DND-41 (cell line): Measurements from ENCODE around the gene ADGRF5.

ENCODE experiments used
- ATAC-seq: fragments of 200-7000 bp; cut with Tn5 transposase; 3 replicates; pipeline ENCODE4 v1.9.1; 2021; ENCODE audit warnings: low read depth; ENCODE audit not compliant: insufficient read depth
- DNase-seq: peaks from one replicate; pipeline ENCODE4 v3.0.0-alpha.2; 2020
- H2AFZ ChIP-seq: 2 replicates; pipeline ENCODE4 v1.6.0; 2012; ENCODE audit warnings: low read depth, low read length
- H3K27ac ChIP-seq: 2 replicates; pipeline ENCODE4 v1.5.1; 2012; ENCODE audit warnings: low read length, inconsistent platforms
- H3K27me3 ChIP-seq: fragments of 200-600 bp; sonication (generic); 2 replicates; pipeline ENCODE4 v1.6.0; 2012; ENCODE audit warnings: low read length, mild to moderate bottlenecking, inconsistent platforms; ENCODE audit not compliant: insufficient read depth, poor library complexity
- H3K36me3 ChIP-seq: 2 replicates; pipeline ENCODE4 v1.5.1; 2012; ENCODE audit warnings: low read length, inconsistent platforms; ENCODE audit not compliant: insufficient read depth
- H3K4me1 ChIP-seq: 2 replicates; pipeline ENCODE4 v1.5.1; 2012; ENCODE audit warnings: mild to moderate bottlenecking, low read length; ENCODE audit not compliant: insufficient read depth
- H3K4me2 ChIP-seq: 2 replicates; pipeline ENCODE4 v1.6.0; 2012; ENCODE audit warnings: mild to moderate bottlenecking, moderate library complexity, low read length, inconsistent platforms; ENCODE audit not compliant: insufficient read depth
- H3K4me3 ChIP-seq, 2 experiments: fragments of 200-600 bp in 1 of 2; shearing (Covaris generic) in 1 of 2; 2 replicates each; pipeline ENCODE4 v1.5.1; 2012 to 2016; ENCODE audit warnings: inconsistent platforms in 2 of 2, low read length in 2 of 2, mild to moderate bottlenecking in 2 of 2, low read depth in 1 of 2, moderate library complexity in 1 of 2
- H3K79me2 ChIP-seq: 2 replicates; pipeline ENCODE4 v1.6.0; 2012; ENCODE audit warnings: low read length, inconsistent platforms; ENCODE audit not compliant: insufficient read depth
- H3K9ac ChIP-seq: 2 replicates; pipeline ENCODE4 v1.6.0; 2012; ENCODE audit warnings: low read depth, mild to moderate bottlenecking, inconsistent platforms, low read length, moderate library complexity
- H3K9me3 ChIP-seq: 2 replicates; pipeline ENCODE4 v1.5.1; 2012; ENCODE audit warnings: low read length, moderate library complexity, mild to moderate bottlenecking, inconsistent platforms; ENCODE audit not compliant: insufficient read depth, severe bottlenecking
- H4K20me1 ChIP-seq: 2 replicates; pipeline ENCODE4 v1.6.0; 2012; ENCODE audit warnings: low read length; ENCODE audit not compliant: insufficient read depth
- EZH2 ChIP-seq: IDR thresholded peaks from 3 replicates; pipeline ENCODE4 v1.6.1; 2012; ENCODE audit warnings: borderline replicate concordance, low read depth, mild to moderate bottlenecking, moderate library complexity, low read length, inconsistent platforms; ENCODE audit not compliant: severe bottlenecking
- TF ChIP-seq, protein P1 (sequence below): IDR thresholded peaks from 2 replicates; pipeline ENCODE4 v1.5.1; 2012; ENCODE audit warnings: borderline replicate concordance, low read length, moderate library complexity, mild to moderate bottlenecking; ENCODE audit not compliant: poor library complexity, severe bottlenecking; ENCODE audit errors: extremely low read depth

The ADGRF5 gene

DNA sequence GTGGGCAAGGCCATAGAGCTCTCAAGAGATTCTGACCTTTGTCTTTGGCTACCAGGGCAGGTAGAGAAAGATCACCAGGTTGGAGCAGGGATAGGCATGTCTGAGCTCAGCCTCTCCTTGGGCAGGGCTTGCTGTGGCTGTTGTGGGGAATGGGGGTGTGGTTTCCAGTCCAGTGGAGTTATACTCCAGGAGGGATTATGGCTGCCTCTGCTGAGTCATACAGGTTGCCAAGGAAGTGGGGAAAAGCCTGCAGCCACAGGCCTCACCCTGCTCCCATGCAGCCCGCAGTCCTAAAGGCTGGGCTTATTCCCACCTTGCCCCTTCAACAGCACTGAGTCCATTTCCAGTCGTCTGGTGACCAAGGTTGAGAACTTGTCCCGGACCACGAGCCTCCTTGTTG lies 106.6 kb downstream of the ADGRF5 start:
- Histone ChIP-seq H3K9ac (no peak overlapping the region), H2AFZ (no peak overlapping the region), H3K79me2 (no peaks in the 10 kb centered on the region), H3K4me2 (no peak overlapping the region), H3K4me3 (no peak overlapping the region), H3K4me1 (no peaks in the 10 kb centered on the region), H3K9me3 (no peaks in the 10 kb centered on the region), H3K36me3 (no peaks in the 10 kb centered on the region), H3K27me3 (no peaks in the 10 kb centered on the region), H3K27ac (no peak overlapping the region), H4K20me1 (no peaks in the 10 kb centered on the region)
- DNase-seq (no peak), ATAC-seq (no peak)
- TF ChIP-seq, protein P1, sequence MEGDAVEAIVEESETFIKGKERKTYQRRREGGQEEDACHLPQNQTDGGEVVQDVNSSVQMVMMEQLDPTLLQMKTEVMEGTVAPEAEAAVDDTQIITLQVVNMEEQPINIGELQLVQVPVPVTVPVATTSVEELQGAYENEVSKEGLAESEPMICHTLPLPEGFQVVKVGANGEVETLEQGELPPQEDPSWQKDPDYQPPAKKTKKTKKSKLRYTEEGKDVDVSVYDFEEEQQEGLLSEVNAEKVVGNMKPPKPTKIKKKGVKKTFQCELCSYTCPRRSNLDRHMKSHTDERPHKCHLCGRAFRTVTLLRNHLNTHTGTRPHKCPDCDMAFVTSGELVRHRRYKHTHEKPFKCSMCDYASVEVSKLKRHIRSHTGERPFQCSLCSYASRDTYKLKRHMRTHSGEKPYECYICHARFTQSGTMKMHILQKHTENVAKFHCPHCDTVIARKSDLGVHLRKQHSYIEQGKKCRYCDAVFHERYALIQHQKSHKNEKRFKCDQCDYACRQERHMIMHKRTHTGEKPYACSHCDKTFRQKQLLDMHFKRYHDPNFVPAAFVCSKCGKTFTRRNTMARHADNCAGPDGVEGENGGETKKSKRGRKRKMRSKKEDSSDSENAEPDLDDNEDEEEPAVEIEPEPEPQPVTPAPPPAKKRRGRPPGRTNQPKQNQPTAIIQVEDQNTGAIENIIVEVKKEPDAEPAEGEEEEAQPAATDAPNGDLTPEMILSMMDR = no peak
- no peak for TF ChIP-seq EZH2

GRCh38 chr6:46808806-46809205 lies 112.9 kb downstream of the ADGRF5 start:
- no peak for TF ChIP-seq EZH2
- TF ChIP-seq, protein P1 = no peak
- no peak overlapping the region for H3K27ac ChIP-seq
- no peaks in the 10 kb centered on the region for H3K79me2 ChIP-seq
- H3K27me3 ChIP-seq = no peaks in the 10 kb centered on the region
- no peak overlapping the region for H3K4me3 ChIP-seq
- ATAC-seq = no peak
- DNase-seq = no peak
- H4K20me1 ChIP-seq = no peaks in the 10 kb centered on the region
- H3K9me3 ChIP-seq = no peaks in the 10 kb centered on the region
- no peaks in the 10 kb centered on the region for H3K36me3 ChIP-seq
- H3K4me2 ChIP-seq = no peak overlapping the region
- no peak overlapping the region for H3K9ac ChIP-seq
- H2AFZ ChIP-seq = no peak overlapping the region
- H3K4me1 ChIP-seq = no peaks in the 10 kb centered on the region
